Heart right ventricle (tissue), 16 donors: ENCODE data around the gene PRELP. TPM values are rescaled to one million over a fixed set of nuclear protein-coding genes. Genes with fewer than 3 reads are reported as not detected.

Source experiments
- ATAC-seq, 8 donors: fragments of 200-7000 bp; cut with Tn5 transposase; one replicate each; pipeline ENCODE4 v1.9.1; 2020; ENCODE audit warnings: mild to moderate bottlenecking in 8 of 8, moderate library complexity in 8 of 8, moderate number of reproducible peaks in 1 of 8
- DNase-seq, 2 donors: peaks; one replicate each; pipeline ENCODE4 v3.0.0-alpha.2; 2020
- H3K27ac ChIP-seq, 10 donors: fragments of 200-600 bp; sonication (generic) in 2 of 10; one replicate each; pipeline versions ENCODE4 v1.5.0 to v1.8.0; 2020 to 2022; ENCODE audit warnings: mild to moderate bottlenecking in 3 of 10
- H3K27me3 ChIP-seq, 7 donors: fragments of 200-600 bp; one replicate each; pipeline ENCODE4 v1.8.0; 2021 to 2022; ENCODE audit warnings: mild to moderate bottlenecking in 2 of 7
- H3K36me3 ChIP-seq, 9 donors: fragments of 200-600 bp; sonication (generic) in 1 of 9; one replicate each; pipeline versions ENCODE4 v1.5.0 to v1.8.0; 2020 to 2022; ENCODE audit warnings: mild to moderate bottlenecking in 2 of 9
- H3K4me1 ChIP-seq, 9 donors: fragments of 200-600 bp; sonication (generic) in 1 of 9; one replicate each; pipeline versions ENCODE4 v1.5.0 to v1.8.0; 2020 to 2022; ENCODE audit warnings: mild to moderate bottlenecking in 4 of 9
- H3K4me3 ChIP-seq, 10 donors: fragments of 200-600 bp; sonication (generic) in 2 of 10; one replicate each; pipeline versions ENCODE4 v1.5.0 to v1.8.0; 2020 to 2022; ENCODE audit warnings: mild to moderate bottlenecking in 7 of 10, moderate library complexity in 2 of 10
- H3K9me3 ChIP-seq, 11 donors: fragments of 200-600 bp in 10 of 11; sonication (generic) in 2 of 11; one replicate each; pipeline versions ENCODE4 v1.5.0 to v1.8.0; 2013 to 2022; ENCODE audit warnings: mild to moderate bottlenecking in 2 of 11, control low read depth in 1 of 11, moderate library complexity in 1 of 11
- CTCF ChIP-seq, 9 donors: fragments of 200-600 bp; sonication (generic) in 2 of 9; IDR thresholded peaks; one replicate each; pipeline versions ENCODE4 v1.5.0 to v1.8.0; 2021 to 2022; ENCODE audit warnings: antibody characterized with exemption in 9 of 9, mild to moderate bottlenecking in 5 of 9, moderate library complexity in 1 of 9
- WGBS, 2 donors: extraction: QIAGEN DNeasy Blood & Tissue Kit; methylation state at CpG; one replicate each; pipeline ENCODE4 v1.1.7; 2013; ENCODE audit warnings: inconsistent platforms in 1 of 2; 5-methylcytosine and 5-hydroxymethylcytosine counted together
- intact Hi-C, 10 donors: fragments of 100-400 bp; cut with DNase I; formaldehyde crosslinking; loops; one replicate each; pipeline versions ENCODE4 v1.11.1 to v1.14.2; 2022
- polyA plus RNA-seq, 2 donors: library from polyadenylated mRNA; stranded (reverse); fragments of 200-250 nt; gene quantifications; one replicate each; pipeline ENCODE4 v1.2.3, GENCODE V29; 2013
- total RNA-seq, 10 donors: library from RNA; stranded (reverse); fragmentation: NEBNext Ultra II Directional in 3 of 10; extraction: Animal tissue kit (Norgen Biotek cat#: 25700) in 3 of 10; gene quantifications; one replicate each; pipeline versions ENCODE4 v1.2.1 to v1.2.4, GENCODE V29; 2021 to 2023
- donor health status: Arrhythmogenic right ventricular cardiomyopathy.
- donor health status: ischemic (EF 13 %, LVEDD 7.1; RV severe dilation, severe dysfunction).
- donor health status: healthy with polysubstance abuse.
- donor health status: DM: no; HTN: yes; CAD: no.
- donor health status: DM: no; HTN: no; CAD: no.
- donor health status: ischemic (EF 25% LVEDD 6.9; RV normal size, moderate dysfunction).
- donor health status: ischemic (EF 25% LVEDD 5.7; RV mildly dilated, moderate dysfunction).
- donor health status: healthy.
- donor health status: DM: yes; HTN: yes; CAD: no.
- donor health status: Ischemic cardiomyopathy.
- donor health status: ischemic (EF 35%, LVEDD 5.7; RV mildly dilated, moderate dysfunction).
- donor health status: nonischemic (EF 11% LVEDD 7.7; RV severe dilation, severe dysfunction).
- donor health status: DM: yes; HTN: yes; CAD: no.
- donor health status: PGD.
- donor health status: ischemic (EF 29% LVEDD 5.4; RV normal size, mild dysfunction).
- donor health status: nonischemic (EF 23%, LVEDD 6.1; RV moderate dilation, normal function).

PRELP gene
- total and polyA plus RNA-seq, 12 donors, result 3.3 to 37.1 (median 14.9) TPM

- DNase-seq (peak in 1 of 2 donors; percentile 41), ATAC-seq (peak; percentile 32 to 67 (median 62))
- no peak for TF ChIP-seq CTCF (IDR thresholded peaks at IDR 0.05)
- no peak overlapping the region for H3K4me3 ChIP-seq
- WGBS, 2 donors, result 65 to 74% methylated on average over 9 of the region's 9 CpGs
- intact Hi-C loops, result loop anchor here in 2 of 10 donors (5.0 to 10.0 kb wide), 2 partner anchors 46 to 174 kb away; no protein-coding TSS in a partner anchor
- H3K27ac ChIP-seq, result peak overlapping the region in 8 of 10 donors; percentile 28 to 72 (median 62)
- H3K36me3 ChIP-seq, result no peaks in the 10 kb centered on the region
- H3K27me3 ChIP-seq, result peaks cover 0 to 22% (median 0%) of the 10 kb centered on the region in 7 donors
- peaks cover 0 to 16% (median 3%) of the 10 kb centered on the region in 11 donors for H3K9me3 ChIP-seq
- peaks cover 0 to 30% (median 10%) of the 10 kb centered on the region in 9 donors for H3K4me1 ChIP-seq
Measured at GRCh38 chr1:203448521-203449061, 27.0 kb upstream of the PRELP start.

GRCh38 chr1:203450001-203450400, 25.6 kb upstream of the PRELP start:
- ATAC-seq (no peak), DNase-seq (no peak)
- H3K27ac ChIP-seq, result peak overlapping the region in 4 of 10 donors; percentile 1 to 66 (median 34)
- H3K36me3 ChIP-seq, result no peaks in the 10 kb centered on the region
- intact Hi-C loops, result no loop called here
- H3K9me3 ChIP-seq, result peaks cover 0 to 13% (median 2%) of the 10 kb centered on the region in 11 donors
- peaks cover 0 to 30% (median 10%) of the 10 kb centered on the region in 9 donors for H3K4me1 ChIP-seq
- no peak for TF ChIP-seq CTCF (IDR thresholded peaks at IDR 0.05)
- no peak overlapping the region for H3K4me3 ChIP-seq
- peaks cover 0 to 27% (median 4%) of the 10 kb centered on the region in 7 donors for H3K27me3 ChIP-seq
- WGBS, 2 donors, result 71 to 85% methylated on average over 1 of the region's 1 CpG

- 73% methylated on average over 17 of the region's 17 CpGs for WGBS, 2 donors
- H3K27ac ChIP-seq, result peak overlapping the region in 2 of 10 donors; percentile 1 to 5
- no peaks in the 10 kb centered on the region for H3K36me3 ChIP-seq
- DNase-seq (no peak), ATAC-seq (no peak)
- H3K4me1 ChIP-seq, result peaks cover 0 to 30% (median 10%) of the 10 kb centered on the region in 9 donors
- H3K9me3 ChIP-seq, result peaks cover 0 to 7% (median 0%) of the 10 kb centered on the region in 11 donors
- TF ChIP-seq CTCF (IDR thresholded peaks at IDR 0.05), result no peak
- H3K4me3 ChIP-seq, result no peak overlapping the region
- intact Hi-C loops, result no loop called here
- peaks cover 0 to 27% (median 4%) of the 10 kb centered on the region in 7 donors for H3K27me3 ChIP-seq
Measured at GRCh38 chr1:203450479-203451149, 25.0 kb upstream of the PRELP start.

- intact Hi-C loops, result no loop called here
- H3K4me3 ChIP-seq, result no peak overlapping the region
- TF ChIP-seq CTCF (IDR thresholded peaks at IDR 0.05), result no peak
- H3K9me3 ChIP-seq, result no peaks in the 10 kb centered on the region
- H3K4me1 ChIP-seq, result peaks cover 0 to 30% (median 10%) of the 10 kb centered on the region in 9 donors
- no peak overlapping the region for H3K27ac ChIP-seq
- ATAC-seq (peak in 1 of 8 donors; percentile 18), DNase-seq (no peak)
- WGBS, 2 donors, result 44 to 56% methylated on average over 2 of the region's 2 CpGs
- H3K27me3 ChIP-seq, result peaks cover 0 to 27% (median 4%) of the 10 kb centered on the region in 7 donors
- H3K36me3 ChIP-seq, result no peaks in the 10 kb centered on the region
Measured at GRCh38 chr1:203451836-203452784, 23.5 kb upstream of the PRELP start.
